Activated naive CD8-positive, alpha-beta T cell treated with anti-CD3 and anti-CD28 coated beads, Interleukin-2, amount 50 U/mL, for 16 hours (primary cell): ENCODE data around the gene OR51V1.

ENCODE experiments used
- DNase-seq: peaks from one replicate; pipeline ENCODE4 v3.0.0-alpha.2; 2020; ENCODE audit warnings: low read depth, low spot score

Gene OR51V1

DNA sequence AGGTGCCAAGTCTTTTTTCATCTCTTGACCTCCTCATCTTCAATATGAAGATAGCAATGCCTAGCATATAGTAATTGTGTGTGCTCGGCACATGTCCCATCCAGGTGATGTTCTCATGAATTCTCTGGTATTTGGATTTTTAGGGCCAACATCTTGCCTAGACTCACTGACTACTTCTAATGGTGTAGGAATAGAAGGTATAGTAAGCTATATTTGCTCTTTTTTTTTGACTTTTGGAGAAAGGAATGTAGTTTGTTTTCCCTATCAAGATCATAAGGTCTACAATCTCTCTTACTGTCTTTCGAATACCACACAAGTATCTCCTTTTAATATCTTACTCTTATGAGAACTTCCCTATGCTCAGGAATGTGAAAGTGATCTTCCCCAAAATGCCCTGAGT lies 30.6 kb upstream of the OR51V1 start:
- DNase-seq, result no peak

DNA sequence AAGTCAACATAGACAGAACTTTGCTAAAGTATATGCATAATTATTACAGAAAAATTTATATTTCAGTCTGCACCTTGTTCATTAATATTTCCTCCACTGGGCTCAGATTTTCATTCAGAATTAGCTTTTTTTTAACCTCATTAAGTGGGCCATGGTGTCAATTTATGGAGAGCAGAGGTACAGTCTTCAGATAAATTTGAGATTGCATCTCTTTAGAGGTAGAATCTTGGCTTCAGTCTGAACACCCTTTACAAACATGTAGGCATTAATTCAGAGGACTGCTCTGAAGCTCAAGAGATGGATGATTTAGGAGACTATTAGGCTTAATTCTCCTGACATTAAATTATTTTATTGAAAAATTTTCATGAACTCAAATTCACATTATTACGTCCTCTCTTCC lies 29.8 kb upstream of the OR51V1 start:
- no peak for DNase-seq

DNA sequence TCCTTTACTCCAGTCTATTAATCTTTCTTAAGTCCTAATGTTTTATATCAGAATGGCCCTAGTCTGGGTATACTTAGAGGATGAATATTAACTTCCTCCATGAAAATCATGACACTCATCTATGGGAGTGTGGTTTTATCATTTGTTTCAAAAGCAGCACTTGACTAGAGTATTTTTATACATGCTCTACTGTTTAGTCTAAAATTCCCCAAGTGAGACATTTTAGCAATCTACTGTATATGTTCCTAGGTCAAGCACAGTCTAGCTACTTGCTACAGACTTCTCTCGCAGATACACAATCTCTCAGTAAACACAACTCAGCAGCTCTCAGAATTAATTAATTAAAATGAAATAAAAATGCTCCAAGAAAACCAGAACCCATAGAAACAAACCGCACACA lies 29.3 kb upstream of the OR51V1 start:
- DNase-seq, result no peak

DNA sequence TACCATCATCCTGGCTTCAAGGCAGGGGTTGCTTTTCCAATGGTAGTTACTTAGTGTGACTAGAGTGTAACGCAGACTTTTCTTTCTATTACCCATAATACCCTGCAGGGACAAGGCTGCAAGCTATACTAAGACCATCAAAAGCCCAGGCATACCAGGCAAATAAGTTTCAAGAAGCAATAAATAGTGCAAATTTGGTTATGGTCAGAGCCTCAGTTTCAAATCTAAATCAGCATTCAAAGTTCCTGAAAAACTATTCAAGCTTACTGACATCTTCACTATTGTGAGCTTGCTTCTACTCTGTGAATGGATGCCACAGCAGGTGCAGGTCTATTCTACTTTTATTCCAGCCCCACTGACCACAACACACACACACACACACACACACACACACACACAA lies 28.9 kb upstream of the OR51V1 start:
- no peak for DNase-seq

DNA sequence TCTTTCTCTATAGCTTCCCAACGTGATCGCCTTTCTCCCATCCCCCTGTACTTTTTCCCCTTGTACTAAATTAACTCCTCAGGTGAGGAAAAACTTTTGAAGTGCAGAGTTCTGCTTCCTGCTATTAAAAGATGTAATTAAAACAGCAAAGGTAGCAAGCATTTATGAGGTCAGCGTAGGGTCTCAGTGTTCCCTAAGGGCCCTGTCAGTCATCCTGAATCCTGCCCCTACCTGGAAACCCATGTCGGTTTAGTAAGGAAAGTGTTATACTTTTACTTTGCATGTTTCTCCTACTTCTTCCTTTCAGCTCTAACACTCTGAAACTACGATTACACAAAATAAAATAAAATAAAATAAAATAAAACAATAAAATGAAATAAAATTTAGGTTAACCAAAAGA lies 27.6 kb upstream of the OR51V1 start:
- no peak for DNase-seq

DNA sequence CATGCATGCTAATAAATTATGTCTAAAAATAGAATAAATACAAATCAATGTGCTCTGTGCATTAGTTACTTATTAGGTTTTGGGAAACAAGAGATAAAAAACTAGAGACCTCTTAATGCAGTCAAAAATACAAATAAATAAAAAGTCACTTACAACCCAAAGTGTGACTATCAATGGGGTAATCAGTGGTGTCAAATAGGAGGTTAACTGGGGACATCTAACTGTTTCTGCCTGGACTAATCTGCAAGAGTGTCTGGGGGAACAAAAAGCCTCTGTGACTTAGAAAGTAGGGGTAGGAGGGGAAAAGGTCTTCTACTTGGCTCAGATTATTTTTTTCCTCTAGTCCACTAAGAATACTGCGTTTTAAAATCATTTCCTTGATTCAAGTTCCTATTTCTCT lies 27.2 kb upstream of the OR51V1 start:
- no peak for DNase-seq

DNA sequence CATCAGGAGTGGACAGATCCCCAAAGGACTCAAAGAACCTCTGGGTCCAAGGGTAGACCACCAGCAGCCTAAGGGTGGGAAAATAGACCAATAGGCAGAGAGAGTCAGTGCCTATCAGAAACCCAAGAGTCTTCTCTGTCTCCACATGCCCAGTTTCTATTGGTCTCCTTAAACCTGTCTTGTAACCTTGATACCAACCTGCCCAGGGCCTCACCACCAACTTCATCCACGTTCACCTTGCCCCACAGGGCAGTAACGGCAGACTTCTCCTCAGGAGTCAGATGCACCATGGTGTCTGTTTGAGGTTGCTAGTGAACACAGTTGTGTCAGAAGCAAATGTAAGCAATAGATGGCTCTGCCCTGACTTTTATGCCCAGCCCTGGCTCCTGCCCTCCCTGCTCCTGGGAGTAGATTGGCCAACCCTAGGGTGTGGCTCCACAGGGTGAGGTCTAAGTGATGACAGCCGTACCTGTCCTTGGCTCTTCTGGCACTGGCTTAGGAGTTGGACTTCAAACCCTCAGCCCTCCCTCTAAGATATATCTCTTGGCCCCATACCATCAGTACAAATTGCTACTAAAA lies 26.3 kb upstream of the OR51V1 start, which contains the start of gene HBB:
TSS of gene HBB (minus strand) at position 340 of the 579 bp plus-strand sequence. CDS start at position 290, 50 bp downstream.
- DNase-seq, result no peak

DNA sequence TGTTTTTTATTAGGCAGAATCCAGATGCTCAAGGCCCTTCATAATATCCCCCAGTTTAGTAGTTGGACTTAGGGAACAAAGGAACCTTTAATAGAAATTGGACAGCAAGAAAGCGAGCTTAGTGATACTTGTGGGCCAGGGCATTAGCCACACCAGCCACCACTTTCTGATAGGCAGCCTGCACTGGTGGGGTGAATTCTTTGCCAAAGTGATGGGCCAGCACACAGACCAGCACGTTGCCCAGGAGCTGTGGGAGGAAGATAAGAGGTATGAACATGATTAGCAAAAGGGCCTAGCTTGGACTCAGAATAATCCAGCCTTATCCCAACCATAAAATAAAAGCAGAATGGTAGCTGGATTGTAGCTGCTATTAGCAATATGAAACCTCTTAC lies 25.0 kb upstream of the OR51V1 start:
- DNase-seq, result no peak

DNA sequence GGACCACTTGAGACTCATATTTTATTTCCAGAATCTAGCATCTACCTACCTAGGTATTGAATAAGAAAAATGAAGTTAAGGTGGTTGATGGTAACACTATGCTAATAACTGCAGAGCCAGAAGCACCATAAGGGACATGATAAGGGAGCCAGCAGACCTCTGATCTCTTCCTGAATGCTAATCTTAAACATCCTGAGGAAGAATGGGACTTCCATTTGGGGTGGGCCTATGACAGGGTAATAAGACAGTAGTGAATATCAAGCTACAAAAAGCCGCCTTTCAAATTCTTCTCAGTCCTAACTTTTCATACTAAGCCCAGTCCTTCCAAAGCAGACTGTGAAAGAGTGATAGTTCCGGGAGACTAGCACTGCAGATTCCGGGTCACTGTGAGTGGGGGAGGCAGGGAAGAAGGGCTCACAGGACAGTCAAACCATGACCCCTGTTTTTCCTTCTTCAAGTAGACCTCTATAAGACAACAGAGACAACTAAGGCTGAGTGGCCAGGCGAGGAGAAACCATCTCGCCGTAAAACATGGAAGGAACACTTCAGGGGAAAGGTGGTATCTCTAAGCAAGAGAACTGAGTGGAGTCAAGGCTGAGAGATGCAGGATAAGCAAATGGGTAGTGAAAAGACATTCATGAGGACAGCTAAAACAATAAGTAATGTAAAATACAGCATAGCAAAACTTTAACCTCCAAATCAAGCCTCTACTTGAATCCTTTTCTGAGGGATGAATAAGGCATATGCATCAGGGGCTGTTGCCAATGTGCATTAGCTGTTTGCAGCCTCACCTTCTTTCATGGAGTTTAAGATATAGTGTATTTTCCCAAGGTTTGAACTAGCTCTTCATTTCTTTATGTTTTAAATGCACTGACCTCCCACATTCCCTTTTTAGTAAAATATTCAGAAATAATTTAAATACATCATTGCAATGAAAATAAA lies 24.3 kb upstream of the OR51V1 start:
- no peak for DNase-seq

DNA sequence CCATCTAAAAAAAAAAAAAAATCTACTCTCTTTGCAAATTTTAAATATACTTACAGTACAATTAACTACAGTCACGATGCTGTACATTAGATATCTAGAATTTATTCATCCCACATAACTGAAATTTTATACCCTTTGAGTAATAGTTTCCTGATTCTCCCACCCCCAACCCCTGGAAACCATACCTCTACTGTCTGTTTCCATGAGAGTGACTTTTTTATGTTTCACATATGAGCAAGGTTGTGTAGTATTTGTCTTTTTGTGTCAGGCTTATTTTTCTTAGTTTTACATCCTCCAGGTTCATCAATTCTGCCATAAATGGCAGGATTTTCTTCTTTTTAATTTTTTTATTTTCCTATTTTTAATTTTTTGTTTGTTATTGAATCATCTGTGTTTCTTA lies 23.2 kb upstream of the OR51V1 start:
- no peak for DNase-seq

DNA sequence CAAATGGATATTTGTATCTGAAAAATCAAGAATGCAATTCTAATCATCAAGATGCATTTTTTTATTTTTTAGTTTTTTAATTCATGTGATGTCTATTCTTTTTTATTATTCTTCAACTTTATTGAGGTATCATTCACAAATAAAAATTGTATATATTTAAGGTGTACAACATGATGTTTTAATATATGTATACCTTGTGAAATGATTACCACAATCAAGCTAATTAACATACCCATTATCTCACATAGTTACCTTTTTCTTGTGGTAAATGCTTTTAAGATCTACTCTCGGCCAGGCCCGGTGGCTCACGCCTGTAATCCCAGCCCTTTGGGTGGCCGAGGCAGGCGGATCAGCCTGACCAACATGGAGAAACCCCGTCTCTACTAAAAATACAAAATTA lies 22.7 kb upstream of the OR51V1 start:
- DNase-seq, result no peak

DNA sequence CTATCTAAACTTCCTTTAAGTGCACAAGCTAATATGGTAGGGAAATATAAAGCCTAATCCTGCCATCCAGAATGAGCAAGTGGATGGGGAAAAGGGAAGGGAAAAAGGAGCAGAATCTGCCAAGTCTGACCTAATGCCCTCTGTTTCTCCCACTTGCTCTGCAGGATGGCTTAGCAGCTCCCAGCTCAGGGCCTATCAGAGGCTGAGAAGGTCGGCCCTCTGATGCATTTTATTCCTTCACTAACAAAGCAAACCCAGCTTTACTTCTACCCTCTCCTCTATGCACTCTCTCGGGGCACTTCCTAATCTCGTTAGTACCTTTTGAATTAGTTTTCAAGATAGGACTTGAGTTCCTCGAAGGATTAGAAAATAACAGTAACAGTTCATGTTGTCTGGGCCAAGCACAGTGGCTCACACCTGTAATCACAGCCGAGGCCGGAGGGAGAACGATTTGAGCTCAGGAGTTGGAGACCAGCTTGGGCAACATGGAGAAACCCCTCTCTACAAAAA lies 9.9 kb upstream of the OR51V1 start:
- DNase-seq, result no peak

DNA sequence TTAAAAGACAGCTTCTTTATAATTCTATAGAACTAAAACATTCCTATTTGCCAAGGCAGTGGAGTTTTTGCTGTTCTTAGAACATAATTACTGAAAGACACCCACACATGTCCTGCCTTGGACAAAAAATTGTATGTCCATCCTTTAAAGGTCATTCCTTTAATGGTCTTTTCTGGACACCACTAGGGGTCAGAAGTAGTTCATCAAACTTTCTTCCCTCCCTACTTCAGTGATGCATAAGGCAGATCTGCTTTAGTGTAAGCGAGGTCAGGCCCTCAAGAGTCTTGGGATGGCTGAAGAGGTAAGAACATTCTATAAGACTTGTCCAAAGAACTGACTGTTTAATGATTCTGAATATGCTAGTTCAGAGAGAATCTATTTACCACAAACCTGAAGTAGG lies 4.3 kb upstream of the OR51V1 start:
- DNase-seq, result no peak

DNA sequence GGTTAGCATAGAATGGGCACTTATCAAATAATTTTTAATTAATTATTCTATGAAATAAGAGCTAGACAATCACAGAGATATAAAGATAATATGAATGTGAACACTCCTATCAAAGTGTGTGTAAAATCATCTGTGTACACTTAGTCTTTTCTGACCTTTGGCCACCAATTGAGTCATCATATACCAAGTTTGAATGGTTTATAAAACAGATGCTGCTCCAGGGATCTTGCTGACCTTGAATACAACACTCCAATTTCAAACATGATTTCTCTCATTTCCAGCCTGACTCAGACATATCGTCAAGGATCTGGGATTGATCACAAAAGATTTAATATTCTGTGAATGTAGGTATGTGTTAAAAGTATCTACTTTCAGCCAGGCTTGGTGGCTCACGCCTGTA lies 2.9 kb upstream of the OR51V1 start:
- no peak for DNase-seq

DNA sequence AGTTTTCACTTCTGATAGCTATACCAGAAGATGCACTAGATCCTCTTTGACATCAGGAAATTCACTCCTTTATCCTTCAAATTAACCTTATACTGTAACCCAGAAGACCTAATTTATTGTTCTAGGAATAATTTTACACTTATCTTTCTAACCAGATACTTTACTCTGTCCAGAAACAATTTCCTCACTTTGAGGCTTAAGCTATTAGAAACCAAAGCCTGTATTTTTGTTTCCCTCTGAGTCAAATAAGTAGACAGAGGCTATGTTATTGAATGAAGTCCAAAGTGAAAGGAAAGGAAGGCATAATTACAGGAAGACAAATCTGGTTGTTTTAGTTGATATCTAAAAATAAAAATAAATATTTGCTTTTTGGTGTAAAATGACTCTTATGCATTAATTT lies 2.2 kb downstream of the OR51V1 start:
- DNase-seq, result no peak

DNA sequence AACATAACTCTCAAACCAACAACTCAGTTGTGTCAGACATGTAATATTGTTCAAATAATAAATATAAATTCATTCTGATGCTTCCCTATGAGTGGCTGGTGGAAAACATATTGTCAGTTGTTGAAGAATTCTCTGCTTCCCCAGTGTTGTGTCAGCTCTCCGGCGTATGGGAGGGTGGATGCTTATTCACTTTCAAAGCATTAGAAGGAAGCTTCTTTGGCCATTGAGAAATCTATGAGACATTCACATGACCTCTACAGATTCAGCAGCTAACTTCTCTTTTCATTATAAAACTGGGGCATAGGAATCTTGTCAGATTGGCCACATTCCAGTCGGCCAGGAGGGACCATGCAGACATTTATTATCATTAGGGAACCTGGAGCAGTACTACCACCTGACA lies 2.9 kb downstream of the OR51V1 start:
- no peak for DNase-seq

DNA sequence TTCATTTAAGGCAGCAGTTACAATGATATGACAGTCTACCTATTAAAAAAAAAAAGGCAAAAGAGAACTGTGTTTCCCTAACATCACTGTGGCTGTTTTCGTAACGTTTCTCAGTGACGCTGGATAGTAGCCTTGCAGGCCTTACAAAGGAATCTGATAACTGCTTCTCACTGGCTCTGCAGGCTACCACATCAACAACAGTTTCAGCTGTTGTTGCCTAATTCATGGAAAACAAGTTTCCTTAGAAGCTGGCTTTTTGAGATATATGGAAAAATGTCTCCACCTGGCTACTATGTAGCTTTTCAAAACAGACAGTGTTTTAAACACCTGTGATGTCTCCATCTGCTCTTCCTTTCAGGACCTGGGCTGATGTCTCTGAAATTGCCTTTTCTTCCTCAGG lies 3.8 kb downstream of the OR51V1 start:
- DNase-seq, result no peak

DNA sequence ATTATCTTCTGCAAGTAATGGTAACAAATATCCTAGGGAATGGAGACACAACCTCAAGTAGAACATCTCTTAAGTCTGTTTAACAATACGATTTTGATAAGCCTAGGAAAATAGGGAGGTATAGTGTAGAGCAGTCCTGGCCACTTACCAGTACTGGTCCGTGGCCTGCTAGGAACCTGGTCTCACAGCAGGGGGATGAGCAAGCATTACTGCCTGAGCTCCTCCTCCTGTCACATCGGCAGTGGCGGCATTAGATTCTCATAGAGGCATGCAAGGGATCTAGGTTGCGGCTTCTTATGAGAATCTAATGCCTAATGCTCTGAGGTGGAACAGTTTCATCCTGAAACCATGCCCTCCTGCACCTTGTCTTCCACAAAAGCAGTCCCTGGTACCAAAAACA lies 4.4 kb downstream of the OR51V1 start:
- DNase-seq, result no peak

DNA sequence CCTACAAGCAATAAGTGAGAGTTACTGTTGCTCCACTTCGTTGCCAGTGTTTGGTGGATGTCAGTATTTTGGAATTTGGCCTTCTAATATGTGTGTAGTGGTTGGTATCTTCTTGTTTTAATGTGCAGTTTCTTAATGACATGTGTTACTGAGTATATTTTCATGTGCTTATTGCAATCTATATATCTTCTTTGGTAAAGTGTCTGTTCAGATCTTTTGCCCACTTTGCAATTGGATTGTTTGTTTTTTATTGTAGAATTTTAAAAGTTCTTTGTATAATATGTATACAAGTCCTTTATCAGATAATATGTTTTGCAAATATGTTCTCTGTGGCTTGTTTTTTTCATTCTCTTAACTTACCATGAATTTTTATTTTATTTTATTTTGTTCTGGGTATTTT lies 7.7 kb downstream of the OR51V1 start:
- no peak for DNase-seq

DNA sequence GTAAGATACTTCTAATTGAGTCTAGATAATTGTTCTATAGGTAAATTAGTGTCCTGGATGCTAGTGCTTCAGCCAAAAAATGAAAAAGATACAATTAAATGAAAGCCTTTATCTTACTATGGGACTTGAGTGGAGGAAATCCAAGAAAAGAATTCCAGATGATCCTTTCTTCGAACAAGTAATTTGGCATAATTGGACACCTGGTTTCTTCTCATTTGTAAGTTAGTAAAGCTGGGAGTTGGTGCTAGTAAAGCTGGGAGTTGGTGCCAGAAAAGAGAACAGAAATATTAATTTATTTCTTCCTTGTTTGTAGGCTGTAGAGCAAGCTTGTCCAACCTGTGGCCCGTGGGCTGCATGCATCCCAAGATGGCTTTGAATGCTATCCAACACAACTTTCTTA lies 12.3 kb downstream of the OR51V1 start:
- DNase-seq, result no peak

DNA sequence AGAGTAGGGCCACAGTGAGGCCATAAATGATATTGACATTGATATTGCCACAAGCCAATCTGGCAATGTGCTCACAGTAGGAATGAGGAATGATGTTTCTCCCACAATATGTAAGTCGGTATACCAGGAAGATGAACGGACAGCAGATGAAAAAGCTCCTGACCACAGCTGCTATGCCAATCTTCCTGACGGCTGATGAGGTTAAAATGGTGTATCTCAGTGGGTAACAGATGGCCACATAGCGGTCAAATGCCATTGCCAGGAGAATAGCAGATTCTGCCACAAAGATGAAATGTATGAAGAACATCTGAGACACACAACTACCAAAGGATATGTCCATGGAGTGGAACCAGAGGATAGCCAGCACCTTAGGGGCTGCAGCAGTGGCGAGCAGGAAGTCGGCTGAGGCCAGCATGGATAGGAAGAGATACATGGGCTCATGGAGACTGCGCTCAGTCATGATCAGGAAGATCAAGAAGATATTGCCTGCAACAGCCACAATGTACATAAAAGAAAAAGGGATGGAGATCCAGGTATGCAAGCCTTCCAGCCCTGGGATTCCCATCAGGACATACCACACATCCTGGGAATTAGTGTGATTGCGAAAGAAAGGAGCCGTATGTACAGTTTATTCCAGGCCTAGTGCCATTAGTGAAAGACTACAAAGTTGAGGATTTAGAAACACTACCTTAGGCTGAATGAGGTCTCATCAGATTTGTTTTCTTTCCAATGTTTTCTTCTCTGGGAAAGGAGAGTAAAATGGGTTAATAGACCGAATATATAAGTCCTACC lies 22.2 kb downstream of the OR51V1 start:
- DNase-seq, result no peak

DNA sequence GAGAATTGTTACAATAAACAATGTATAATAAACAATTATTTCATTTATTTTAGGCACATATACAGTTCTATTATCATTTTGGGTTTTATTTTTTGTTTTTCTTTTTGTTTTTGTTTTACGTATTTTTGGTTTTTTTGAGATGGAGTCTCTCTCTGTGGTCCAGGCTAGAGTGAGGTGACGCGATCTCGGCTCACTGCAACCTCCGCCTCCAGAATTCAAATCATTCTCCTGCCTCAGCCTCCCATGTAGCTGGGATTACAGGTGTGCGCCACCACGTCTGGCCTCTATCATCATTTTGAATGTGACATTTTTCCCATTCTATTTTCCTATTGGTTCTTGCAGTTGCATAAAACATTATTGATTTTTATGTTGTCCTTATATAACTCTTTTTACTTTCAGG lies 25.5 kb downstream of the OR51V1 start:
- DNase-seq, result no peak
